Measurements from ENCODE around the gene UHMK1. TPM values are rescaled to one million over a fixed set of nuclear protein-coding genes. Genes with fewer than 3 reads are reported as not detected.
A peak's percentile ranks its signal among the peaks of the same experiment; 100 is the strongest.
"Not testable (repeated sequence)": the region's sequence is repeated elsewhere in the genome, so short reads cannot be mapped to it uniquely, and the experiment has no call there.

The UHMK1 gene
- total and polyA plus RNA-seq, 11 donors = 5.6 to 34.5 (median 21.8) TPM

DNA sequence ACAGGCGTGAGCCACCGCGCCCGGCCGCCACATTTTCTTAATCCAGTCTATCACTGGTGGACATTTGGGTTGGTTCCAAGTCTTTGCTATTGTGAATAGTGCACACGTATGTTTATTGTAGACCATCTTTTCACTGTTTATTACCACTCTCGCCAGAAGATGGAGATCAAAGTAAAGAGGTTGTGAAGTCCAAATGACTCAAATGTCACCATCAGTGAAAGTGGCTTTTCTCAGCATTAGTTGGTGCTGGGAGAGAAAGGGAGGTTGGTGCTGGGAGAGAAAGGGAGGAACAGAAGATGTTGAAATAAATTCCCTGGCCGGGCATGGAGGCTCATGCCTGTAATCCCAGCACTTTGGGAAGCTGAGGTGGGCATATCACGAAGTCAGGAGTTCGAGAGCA lies 10.4 kb upstream of the UHMK1 start:
- TF ChIP-seq, protein P1, sequence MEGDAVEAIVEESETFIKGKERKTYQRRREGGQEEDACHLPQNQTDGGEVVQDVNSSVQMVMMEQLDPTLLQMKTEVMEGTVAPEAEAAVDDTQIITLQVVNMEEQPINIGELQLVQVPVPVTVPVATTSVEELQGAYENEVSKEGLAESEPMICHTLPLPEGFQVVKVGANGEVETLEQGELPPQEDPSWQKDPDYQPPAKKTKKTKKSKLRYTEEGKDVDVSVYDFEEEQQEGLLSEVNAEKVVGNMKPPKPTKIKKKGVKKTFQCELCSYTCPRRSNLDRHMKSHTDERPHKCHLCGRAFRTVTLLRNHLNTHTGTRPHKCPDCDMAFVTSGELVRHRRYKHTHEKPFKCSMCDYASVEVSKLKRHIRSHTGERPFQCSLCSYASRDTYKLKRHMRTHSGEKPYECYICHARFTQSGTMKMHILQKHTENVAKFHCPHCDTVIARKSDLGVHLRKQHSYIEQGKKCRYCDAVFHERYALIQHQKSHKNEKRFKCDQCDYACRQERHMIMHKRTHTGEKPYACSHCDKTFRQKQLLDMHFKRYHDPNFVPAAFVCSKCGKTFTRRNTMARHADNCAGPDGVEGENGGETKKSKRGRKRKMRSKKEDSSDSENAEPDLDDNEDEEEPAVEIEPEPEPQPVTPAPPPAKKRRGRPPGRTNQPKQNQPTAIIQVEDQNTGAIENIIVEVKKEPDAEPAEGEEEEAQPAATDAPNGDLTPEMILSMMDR (IDR thresholded peaks at IDR 0.05) = no peak
- no peak for TF ChIP-seq POLR2A (IDR thresholded peaks at IDR 0.05)
- Histone ChIP-seq H3K4me3 (no peak overlapping the region), H3K27me3 (peaks cover 0 to 18% (median 0%) of the 10 kb centered on the region in 9 donors), H3K27ac (no peak overlapping the region), H3K9me3 (no peaks in the 10 kb centered on the region), H3K4me1 (no peaks in the 10 kb centered on the region), H3K36me3 (no peaks in the 10 kb centered on the region)
- ATAC-seq (no peak), DNase-seq (no peak)
- WGBS, 4 donors = 63 to 87% (median 85%) methylated on average over 8 to 10 of the region's 10 CpGs
- intact Hi-C loops (cut with DNase I) = no loop called here

DNA sequence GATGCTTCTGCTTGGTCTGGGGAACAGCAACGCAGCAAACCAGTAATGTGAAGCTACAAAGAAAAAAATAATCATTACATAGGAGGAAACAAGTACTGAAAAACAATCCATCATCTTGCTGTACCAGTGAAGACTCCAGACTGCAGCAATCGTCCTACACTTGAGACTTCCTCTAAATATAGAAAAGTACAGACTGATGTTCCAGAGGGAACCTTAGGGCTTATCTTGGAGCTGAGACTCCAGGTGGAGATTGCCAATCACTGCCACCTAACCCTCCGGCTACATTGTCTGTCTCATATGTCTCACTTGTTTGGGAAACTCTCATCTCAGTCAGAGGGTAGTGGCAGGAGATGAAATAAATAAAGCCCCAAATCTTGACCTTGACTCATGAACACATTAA lies 9.4 kb upstream of the UHMK1 start:
- Histone ChIP-seq H3K4me3 (no peak overlapping the region), H3K27ac (no peak overlapping the region), H3K36me3 (no peaks in the 10 kb centered on the region), H3K27me3 (peaks cover 0 to 18% (median 0%) of the 10 kb centered on the region in 9 donors), H3K9me3 (no peaks in the 10 kb centered on the region), H3K4me1 (no peaks in the 10 kb centered on the region)
- no peak for DNase-seq
- ATAC-seq = no peak
- intact Hi-C loops (cut with DNase I) = no loop called here
- TF ChIP-seq POLR2A (IDR thresholded peaks at IDR 0.05) = no peak
- TF ChIP-seq, protein P1 (IDR thresholded peaks at IDR 0.05) = no peak
- 32 to 53% (median 46%) methylated on average over 3 of the region's 3 CpGs for WGBS, 4 donors

DNA sequence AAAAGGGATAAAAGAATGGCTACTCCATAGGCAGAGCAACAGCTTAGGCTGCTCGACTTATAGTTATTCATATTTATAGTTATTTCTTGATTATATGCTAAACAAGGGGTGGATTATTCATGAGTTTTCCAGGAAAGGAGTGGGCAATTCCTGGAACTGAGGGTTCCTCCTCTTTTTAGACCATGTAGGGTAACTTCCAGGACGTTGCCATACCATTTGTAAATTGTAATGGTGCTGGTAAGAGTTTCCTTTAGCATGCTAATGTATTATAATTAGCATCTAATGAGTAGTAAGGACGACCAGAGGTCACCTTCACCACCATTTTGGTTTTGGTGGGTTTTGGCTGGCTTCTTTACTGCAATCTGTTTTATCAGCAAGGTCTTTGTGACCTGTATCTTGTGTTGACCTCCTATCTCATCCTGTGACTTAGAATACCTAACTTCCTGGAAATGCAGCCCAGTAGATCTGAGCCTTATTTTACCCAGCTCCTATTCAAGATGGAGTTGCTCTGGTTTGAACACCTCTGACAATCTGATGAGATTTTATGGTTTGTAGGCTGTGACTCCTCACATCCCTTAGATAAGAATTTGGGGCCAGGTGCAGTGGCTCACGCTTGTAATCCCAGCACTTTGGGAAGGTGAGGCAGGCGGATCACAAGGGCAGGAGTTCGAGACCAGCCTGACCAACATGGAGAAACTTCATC lies 1.9 kb upstream of the UHMK1 start:
- H3K27me3 ChIP-seq = peaks cover 0 to 12% (median 0%) of the 10 kb centered on the region in 9 donors
- ATAC-seq, H3K4me3 ChIP-seq, H3K9me3 ChIP-seq, H3K27ac ChIP-seq, DNase-seq: not testable (repeated sequence)
- H3K4me1 ChIP-seq = peaks cover 5 to 30% (median 14%) of the 10 kb centered on the region in 12 donors
- 78 to 84% (median 82%) methylated on average over 6 of the region's 6 CpGs for WGBS, 4 donors
- H3K36me3 ChIP-seq = peaks cover 0 to 14% (median 6%) of the 10 kb centered on the region in 9 donors
- intact Hi-C loops (cut with DNase I) = loop anchor here in 6 of 10 donors (5.0 to 10.0 kb wide), 3 partner anchors 62 to 441 kb away; partner anchors contain the start of gene UAP1 (in 5 of the 6)

DNA sequence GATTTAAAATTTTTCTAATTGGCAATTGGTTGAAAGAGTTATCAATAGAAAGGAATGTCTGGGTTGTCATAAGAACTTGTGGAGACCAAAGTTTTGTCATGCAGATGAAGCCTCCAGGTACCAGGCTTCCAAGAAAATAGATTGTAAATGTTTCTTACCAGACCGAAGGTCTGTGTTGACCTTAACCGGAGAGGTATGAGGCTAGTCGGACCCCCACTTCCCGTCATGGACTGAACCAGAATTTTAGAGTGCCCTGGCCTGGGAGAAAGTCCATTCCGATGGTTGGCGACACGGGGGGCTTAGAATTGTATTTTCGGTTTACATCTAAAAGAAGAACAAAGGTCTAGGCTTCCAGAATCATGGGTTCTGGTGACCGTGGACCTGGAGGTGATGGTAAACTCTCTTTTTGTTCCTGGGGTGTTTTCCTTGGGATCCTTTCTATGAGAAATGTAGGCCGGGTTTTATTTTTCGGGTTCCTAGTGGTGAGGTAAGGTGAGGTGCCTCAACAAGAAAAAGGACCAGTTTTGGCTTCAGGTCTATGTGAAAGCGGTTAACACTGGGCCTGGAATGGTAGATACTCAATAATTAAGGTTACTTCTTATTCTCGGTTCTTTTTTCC lies 405 bp upstream of the UHMK1 start:
- intact Hi-C loops (cut with DNase I) = loop anchor here in 6 of 10 donors (5.0 to 10.0 kb wide), 3 partner anchors 60 to 442 kb away; partner anchors contain the start of gene UAP1 (in 5 of the 6)
- H3K27me3 ChIP-seq = peaks cover 0 to under 1% (median 0%) of the 10 kb centered on the region in 9 donors
- no peaks in the 10 kb centered on the region for H3K9me3 ChIP-seq
- WGBS, 4 donors = 39 to 51% (median 45%) methylated on average over 13 of the region's 13 CpGs
- H3K4me3 ChIP-seq = peak overlapping the region; percentile 74 to 100 (median 96)
- no peak for DNase-seq
- no peak for ATAC-seq
- H3K4me1 ChIP-seq = peaks cover 5 to 45% (median 14%) of the 10 kb centered on the region in 12 donors
- peak overlapping the region; percentile 89 to 99 (median 95) for H3K27ac ChIP-seq
- H3K36me3 ChIP-seq = peaks cover 0 to 29% (median 22%) of the 10 kb centered on the region in 9 donors
- no peak for TF ChIP-seq POLR2A (IDR thresholded peaks at IDR 0.05)
- TF ChIP-seq, protein P1 (IDR thresholded peaks at IDR 0.05) = peak in 1 of 12 donors; percentile 2
